Left kidney (tissue), 2 donors: ENCODE data around the gene MYO1D. TPM values are rescaled to one million over a fixed set of nuclear protein-coding genes. Genes with fewer than 3 reads are reported as not detected.

Experiments used
- DNase-seq: peaks from one replicate; pipeline ENCODE4 v3.0.0-alpha.2; 2013
- polyA plus RNA-seq: library from polyadenylated mRNA; unstranded; fragments of 120-200 nt; gene quantifications from one replicate; pipeline ENCODE4 v1.2.1, GENCODE V29; 2013; ENCODE audit not compliant: insufficient read length

MYO1D gene
- polyA plus RNA-seq, 1 donor, result 27.1 TPM

GRCh38 chr17:32861981-32862380 lies 14.9 kb downstream of the MYO1D start:
- no peak for DNase-seq

- DNase-seq, result no peak
Observed at GRCh38 chr17:32859857-32860525, 16.9 kb downstream of the MYO1D start.

- no peak for DNase-seq
Observed at GRCh38 chr17:32855620-32856019, 21.3 kb downstream of the MYO1D start.

- no peak for DNase-seq
Observed at GRCh38 chr17:32854832-32855389, 22.0 kb downstream of the MYO1D start.

GRCh38 chr17:32854207-32854606 lies 22.7 kb downstream of the MYO1D start:
- DNase-seq, result no peak

GRCh38 chr17:32852811-32853210 lies 24.1 kb downstream of the MYO1D start:
- DNase-seq, result no peak

GRCh38 chr17:32849879-32850278 lies 27.0 kb downstream of the MYO1D start:
- DNase-seq, result no peak

- DNase-seq, result no peak
Observed at GRCh38 chr17:32847977-32848376, 28.9 kb downstream of the MYO1D start.

GRCh38 chr17:32846143-32846542 lies 30.8 kb downstream of the MYO1D start:
- no peak for DNase-seq

GRCh38 chr17:32840241-32840640 lies 36.7 kb downstream of the MYO1D start:
- no peak for DNase-seq

- no peak for DNase-seq
Observed at GRCh38 chr17:32836527-32836926, 40.4 kb downstream of the MYO1D start.

GRCh38 chr17:32835291-32835761 lies 41.6 kb downstream of the MYO1D start:
- DNase-seq, result no peak

- DNase-seq, result no peak
Observed at GRCh38 chr17:32834104-32834503, 42.8 kb downstream of the MYO1D start.

GRCh38 chr17:32833526-32833925 lies 43.4 kb downstream of the MYO1D start:
- no peak for DNase-seq

- DNase-seq, result no peak
Observed at GRCh38 chr17:32833076-32833475, 43.8 kb downstream of the MYO1D start.

- DNase-seq, result no peak
Observed at GRCh38 chr17:32831627-32832243, 45.2 kb downstream of the MYO1D start.

- DNase-seq, result no peak
Observed at GRCh38 chr17:32831223-32831622, 45.7 kb downstream of the MYO1D start.

GRCh38 chr17:32828822-32829221 lies 48.1 kb downstream of the MYO1D start:
- DNase-seq, result no peak

GRCh38 chr17:32827227-32827626 lies 49.7 kb downstream of the MYO1D start:
- no peak for DNase-seq

GRCh38 chr17:32826076-32826475 lies 50.8 kb downstream of the MYO1D start:
- DNase-seq, result no peak

GRCh38 chr17:32824334-32824733 lies 52.6 kb downstream of the MYO1D start:
- DNase-seq, result no peak

GRCh38 chr17:32822996-32823395 lies 53.9 kb downstream of the MYO1D start:
- DNase-seq, result no peak
